H1 (cell line): ENCODE data around the gene GNAO1. TPM values are rescaled to one million over a fixed set of nuclear protein-coding genes. Genes with fewer than 3 reads are reported as not detected.

Experiments used
- POLR2AphosphoS5 ChIP-seq: IDR thresholded peaks from 2 replicates; pipeline ENCODE4 v1.6.1; 2011; ENCODE audit warnings: low read depth, low read length
- RAD21 ChIP-seq, 2 experiments: IDR thresholded peaks in 1 of 2; conservative IDR thresholded peaks in 1 of 2; 2 replicates each; pipeline ENCODE4 v1.6.1; 2011; ENCODE audit warnings: low read depth in 2 of 2, low read length in 2 of 2, improper control_type of control experiment in 1 of 2, inconsistent platforms in 1 of 2, mild to moderate bottlenecking in 1 of 2, moderate library complexity in 1 of 2
- polyA plus RNA-seq, 7 experiments: library from polyadenylated mRNA; depleted of rRNA in 3 of 7; stranded (reverse) in 5 of 7; unstranded in 2 of 7; fragments of >200 nt in 5 of 7; fragments of 200-250 nt in 2 of 7; gene quantifications; 1 replicate in 5 of 7; 2 replicates in 1 of 7; 4 replicates in 1 of 7; pipeline versions ENCODE4 v1.2.1 to v1.2.3, GENCODE V29; 2011 to 2013; ENCODE audit warnings: missing spikeins in 2 of 7, mixed read lengths in 2 of 7
- total RNA-seq: library from RNA; stranded (reverse); fragmentation: NEBNext Ultra II Directional; extraction: Animal tissue kit (Norgen Biotek cat#: 25700); gene quantifications from 2 replicates; pipeline ENCODE4 v1.2.1, GENCODE V29; 2021

GNAO1 gene
- total and polyA plus RNA-seq, 2 of the 8 experiments (the other 6 are each of a cell fraction or from before 2014, with no cell fraction given): 6.7 to 34.4 TPM

DNA sequence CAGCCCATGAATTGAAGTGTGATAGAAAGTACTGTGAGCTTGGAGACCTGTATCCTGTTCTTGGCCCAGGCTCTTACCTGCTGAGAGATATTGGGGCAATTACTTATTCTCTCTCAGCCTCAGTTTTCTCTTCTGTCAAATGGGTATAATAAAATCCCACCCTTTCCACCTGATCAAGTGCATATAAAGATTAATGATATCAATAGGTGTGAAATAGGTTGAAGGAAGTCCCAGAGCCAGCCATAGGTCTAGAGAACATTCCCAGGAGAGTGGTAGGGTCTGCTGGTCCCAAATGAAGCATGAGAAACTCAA, 81.2 kb downstream of the GNAO1 start (continued):
- no peak for TF ChIP-seq RAD21 (IDR thresholded peaks at IDR 0.05 in 1 of 2, conservative IDR thresholded peaks at IDR 0.05 in 1 of 2; ENCODE audit: low read depth in 2 of 2, low read length in 2 of 2)
- no peak for TF ChIP-seq POLR2AphosphoS5
